Measurements from ENCODE around the gene HOXB3.

DNA sequence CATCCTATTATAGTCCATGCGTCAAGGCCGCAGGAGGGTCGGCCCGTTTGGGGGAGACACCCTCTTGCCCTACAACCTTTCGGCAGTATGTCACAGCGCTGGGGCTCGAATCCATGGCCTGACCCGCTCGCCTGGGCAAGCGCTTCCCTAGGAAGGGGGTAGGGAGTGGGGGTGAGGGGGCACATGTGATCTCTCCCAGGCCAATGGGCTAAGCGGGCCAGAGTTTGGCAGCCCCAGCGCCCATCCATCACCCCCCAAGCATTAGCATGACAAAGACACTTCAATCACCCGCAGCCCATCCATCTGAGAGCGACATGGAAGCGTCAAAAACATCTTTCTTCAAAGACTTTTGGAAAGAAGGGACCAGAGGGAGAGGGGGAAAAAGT, 59.2 kb downstream of the HOXB3 start, which contains the start of gene HOXB1:
- TF ChIP-seq, protein P1, sequence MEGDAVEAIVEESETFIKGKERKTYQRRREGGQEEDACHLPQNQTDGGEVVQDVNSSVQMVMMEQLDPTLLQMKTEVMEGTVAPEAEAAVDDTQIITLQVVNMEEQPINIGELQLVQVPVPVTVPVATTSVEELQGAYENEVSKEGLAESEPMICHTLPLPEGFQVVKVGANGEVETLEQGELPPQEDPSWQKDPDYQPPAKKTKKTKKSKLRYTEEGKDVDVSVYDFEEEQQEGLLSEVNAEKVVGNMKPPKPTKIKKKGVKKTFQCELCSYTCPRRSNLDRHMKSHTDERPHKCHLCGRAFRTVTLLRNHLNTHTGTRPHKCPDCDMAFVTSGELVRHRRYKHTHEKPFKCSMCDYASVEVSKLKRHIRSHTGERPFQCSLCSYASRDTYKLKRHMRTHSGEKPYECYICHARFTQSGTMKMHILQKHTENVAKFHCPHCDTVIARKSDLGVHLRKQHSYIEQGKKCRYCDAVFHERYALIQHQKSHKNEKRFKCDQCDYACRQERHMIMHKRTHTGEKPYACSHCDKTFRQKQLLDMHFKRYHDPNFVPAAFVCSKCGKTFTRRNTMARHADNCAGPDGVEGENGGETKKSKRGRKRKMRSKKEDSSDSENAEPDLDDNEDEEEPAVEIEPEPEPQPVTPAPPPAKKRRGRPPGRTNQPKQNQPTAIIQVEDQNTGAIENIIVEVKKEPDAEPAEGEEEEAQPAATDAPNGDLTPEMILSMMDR (conservative IDR thresholded peaks at IDR 0.05 in 1 of 2, IDR thresholded peaks at IDR 0.05 in 1 of 2; ENCODE audit: low read depth in 1 of 2, low read length in 2 of 2) = no peak
- no peak for TF ChIP-seq EZH2 (IDR thresholded peaks at IDR 0.05; ENCODE audit: low read length, missing control alignments)

Data from fibroblast of lung (primary cell).